H9 (cell line): Measurements from ENCODE around the gene SCCPDH. TPM values are rescaled to one million over a fixed set of nuclear protein-coding genes. Genes with fewer than 3 reads are reported as not detected.

Experiments used
- DNase-seq: peaks from one replicate; pipeline ENCODE4 v3.0.0-alpha.2; 2017
- H2AFZ ChIP-seq: one replicate; pipeline ENCODE4 v1.6.1; 2013; ENCODE audit warnings: mild to moderate bottlenecking, low read length, control low read depth, moderate library complexity
- H2AK5ac ChIP-seq: 2 replicates; pipeline ENCODE4 v1.6.1; 2013; ENCODE audit warnings: low read length, control low read depth, mixed read lengths; ENCODE audit not compliant: insufficient read length
- H2BK120ac ChIP-seq: one replicate; pipeline ENCODE4 v1.6.1; 2013; ENCODE audit warnings: low read depth, mild to moderate bottlenecking, low read length, control low read depth, inconsistent platforms; ENCODE audit not compliant: poor library complexity, severe bottlenecking
- H2BK12ac ChIP-seq: 2 replicates; pipeline ENCODE4 v1.6.1; 2013; ENCODE audit warnings: low read length, control low read depth, mixed read lengths, low read depth; ENCODE audit not compliant: insufficient read length
- H2BK15ac ChIP-seq: 2 replicates; pipeline ENCODE4 v1.6.1; 2013; ENCODE audit warnings: low read depth, low read length, control low read depth
- H2BK20ac ChIP-seq: one replicate; pipeline ENCODE4 v1.6.1; 2013; ENCODE audit warnings: low read depth, mild to moderate bottlenecking, low read length, control low read depth, inconsistent platforms; ENCODE audit not compliant: poor library complexity, severe bottlenecking
- H2BK5ac ChIP-seq: 2 replicates; pipeline ENCODE4 v1.6.1; 2013; ENCODE audit warnings: low read length, control low read depth, mixed read lengths; ENCODE audit not compliant: insufficient read length
- H3K14ac ChIP-seq: 2 replicates; pipeline ENCODE4 v1.6.1; 2013; ENCODE audit warnings: low read length, control low read depth; ENCODE audit not compliant: insufficient read depth
- H3K18ac ChIP-seq: 2 replicates; pipeline ENCODE4 v1.6.1; 2013; ENCODE audit warnings: low read depth, mild to moderate bottlenecking, mixed read lengths, low read length, control low read depth; ENCODE audit not compliant: insufficient read length
- H3K23ac ChIP-seq: 2 replicates; pipeline ENCODE4 v1.6.1; 2013; ENCODE audit warnings: low read length, control low read depth, mixed read lengths, low read depth; ENCODE audit not compliant: insufficient read length
- H3K23me2 ChIP-seq: 2 replicates; pipeline ENCODE4 v1.6.1; 2013; ENCODE audit warnings: low read depth, mild to moderate bottlenecking, mixed read lengths, low read length, control low read depth; ENCODE audit not compliant: insufficient read length, poor library complexity, severe bottlenecking
- H3K27ac ChIP-seq: 2 replicates; pipeline ENCODE4 v1.5.1; 2013; ENCODE audit warnings: low read length, control low read depth, mixed read lengths, low read depth; ENCODE audit not compliant: insufficient read length
- H3K27me3 ChIP-seq: 2 replicates; pipeline ENCODE4 v1.6.1; 2013; ENCODE audit warnings: low read length, control low read depth, inconsistent platforms; ENCODE audit not compliant: insufficient read depth
- H3K4ac ChIP-seq: 2 replicates; pipeline ENCODE4 v1.6.1; 2013; ENCODE audit warnings: low read depth, mild to moderate bottlenecking, control low read depth, inconsistent platforms, low read length, moderate library complexity
- H3K4me1 ChIP-seq: 2 replicates; pipeline ENCODE4 v1.6.1; 2013; ENCODE audit warnings: low read length, control low read depth, inconsistent platforms; ENCODE audit not compliant: insufficient read depth
- H3K4me2 ChIP-seq: 2 replicates; pipeline ENCODE4 v1.6.1; 2013; ENCODE audit warnings: low read length, control low read depth, mixed read lengths; ENCODE audit not compliant: insufficient read length, insufficient read depth
- H3K56ac ChIP-seq: 2 replicates; pipeline ENCODE4 v1.6.1; 2013; ENCODE audit warnings: low read depth, mild to moderate bottlenecking, mixed read lengths, low read length, control low read depth; ENCODE audit not compliant: insufficient read length
- H3K79me1 ChIP-seq: 2 replicates; pipeline ENCODE4 v1.6.1; 2013; ENCODE audit warnings: low read depth, mild to moderate bottlenecking, moderate library complexity, low read length, control low read depth, inconsistent platforms; ENCODE audit not compliant: insufficient read depth, poor library complexity, severe bottlenecking
- H3K79me2 ChIP-seq: 2 replicates; pipeline ENCODE4 v1.6.1; 2013; ENCODE audit warnings: low read length, control low read depth, inconsistent platforms; ENCODE audit not compliant: insufficient read depth
- H3K9ac ChIP-seq: 2 replicates; pipeline ENCODE4 v1.6.1; 2013; ENCODE audit warnings: low read length, control low read depth, mixed read lengths; ENCODE audit not compliant: insufficient read length; ENCODE audit errors: extremely low read depth
- H3K9me3 ChIP-seq: one replicate; pipeline ENCODE4 v1.6.1; 2013; ENCODE audit warnings: low read depth, low read length, inconsistent platforms; ENCODE audit not compliant: control insufficient read depth
- H3T11ph ChIP-seq: one replicate; pipeline ENCODE4 v1.6.1; 2013; ENCODE audit warnings: mild to moderate bottlenecking, low read length, control low read depth, inconsistent platforms
- H4K20me1 ChIP-seq: one replicate; pipeline ENCODE4 v1.6.1; 2013; ENCODE audit not compliant: control insufficient read depth, insufficient read length, insufficient read depth
- H4K5ac ChIP-seq: 2 replicates; pipeline ENCODE4 v1.6.1; 2013; ENCODE audit warnings: low read depth, mild to moderate bottlenecking, mixed read lengths, low read length, control low read depth; ENCODE audit not compliant: insufficient read length
- H4K8ac ChIP-seq: replicated peaks from 2 replicates; pipeline ENCODE4 v1.6.1; 2013; ENCODE audit warnings: low read length, control low read depth, mixed read lengths, low read depth; ENCODE audit not compliant: insufficient read length
- H4K91ac ChIP-seq: 2 replicates; pipeline ENCODE4 v1.6.1; 2013; ENCODE audit warnings: low read depth, mild to moderate bottlenecking, moderate library complexity, mixed read lengths, low read length, control low read depth; ENCODE audit not compliant: insufficient read length
- H3K27ac Mint-ChIP-seq, 3 experiments: 2 replicates in 2 of 3; 3 replicates in 1 of 3; pipeline ENCODE4 v1.8.0; 2020 to 2021; ENCODE audit warnings: mixed read lengths in 3 of 3, mild to moderate bottlenecking in 1 of 3, moderate library complexity in 1 of 3
- H3K27me3 Mint-ChIP-seq: 2 replicates; pipeline ENCODE4 v1.8.0; 2021; ENCODE audit warnings: low read depth, mild to moderate bottlenecking, moderate library complexity, mixed read lengths
- H3K36me3 Mint-ChIP-seq, 3 experiments: 2 replicates in 2 of 3; 3 replicates in 1 of 3; pipeline ENCODE4 v1.8.0; 2020 to 2021; ENCODE audit warnings: low read depth in 3 of 3, mixed read lengths in 3 of 3; ENCODE audit not compliant: insufficient read depth in 1 of 3
- H3K4me1 Mint-ChIP-seq, 2 experiments: 2 replicates each; pipeline ENCODE4 v1.8.0; 2020; ENCODE audit warnings: mixed read lengths in 2 of 2
- H3K4me3 Mint-ChIP-seq, 2 experiments: 2 replicates in 1 of 2; 3 replicates in 1 of 2; pipeline ENCODE4 v1.8.0; 2020 to 2021; ENCODE audit warnings: mild to moderate bottlenecking in 2 of 2, mixed read lengths in 2 of 2, moderate library complexity in 1 of 2
- H3K9me3 Mint-ChIP-seq, 2 experiments: 2 replicates in 1 of 2; 3 replicates in 1 of 2; pipeline ENCODE4 v1.8.0; 2020; ENCODE audit warnings: mild to moderate bottlenecking in 2 of 2, mixed read lengths in 2 of 2, moderate library complexity in 1 of 2
- WGBS: extraction: QIAGEN DNeasy Blood & Tissue Kit; methylation state at CpG from one replicate; pipeline ENCODE4 v1.1.7; 2013; ENCODE audit warnings: missing lambda C conversion rate, low lambda C conversion rate, mixed read lengths; ENCODE audit not compliant: insufficient read length; ENCODE audit errors: extremely low coverage; 5-methylcytosine and 5-hydroxymethylcytosine counted together
- total RNA-seq: library from RNA; stranded (reverse); gene quantifications from 2 replicates; pipeline ENCODE4 v1.2.1, GENCODE V29; 2021
- TF ChIP-seq, protein P1 (sequence below): fragments of 200-600 bp; sonication (generic); conservative IDR thresholded peaks from 3 replicates; pipeline ENCODE4 v1.8.0; 2021; ENCODE audit warnings: antibody characterized with exemption, mild to moderate bottlenecking

SCCPDH gene
- total RNA-seq, 1 experiment from 2014 or later: 20.7 TPM

DNA sequence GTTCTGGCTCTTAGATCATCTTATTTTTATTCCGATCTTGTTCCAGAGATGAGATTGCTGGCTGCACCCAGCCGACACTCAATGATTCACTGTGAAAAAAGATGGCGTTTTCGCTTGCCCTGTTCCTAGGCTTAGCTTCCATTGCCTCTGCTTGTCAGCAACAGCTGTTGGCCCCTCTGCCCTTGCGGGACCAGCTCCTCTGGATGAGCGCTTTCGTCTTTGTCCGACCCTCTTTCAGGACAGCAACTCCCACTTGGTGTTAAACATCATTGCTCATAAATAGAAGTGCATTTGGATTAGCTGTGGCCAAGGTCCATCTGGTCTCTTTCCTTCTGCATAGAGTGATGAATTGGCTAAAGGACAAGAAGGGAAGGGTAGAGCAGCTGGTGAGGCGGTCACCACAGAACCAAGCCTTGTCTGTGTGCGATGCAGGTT, 43.5 kb upstream of the SCCPDH start:
- no peaks in the 10 kb centered on the region for H3K9me3 ChIP-seq
- no peak overlapping the region for H2BK12ac ChIP-seq
- Mint-ChIP-seq H3K4me1 (no peaks in the 10 kb centered on the region), H3K4me3 (no peak overlapping the region), H3K9me3 (no peaks in the 10 kb centered on the region), H3K36me3 (no peaks in the 10 kb centered on the region), H3K27me3 (peaks cover 1% of the 10 kb centered on the region; the same call in 1 of the 2 replicates), H3K27ac (no peak overlapping the region)
- H3K4me1 ChIP-seq: no peaks in the 10 kb centered on the region
- no peak overlapping the region for H4K5ac ChIP-seq
- no peak overlapping the region for H3T11ph ChIP-seq
- WGBS: no CpG with 5 or more reads among the region's 10 CpGs
- no peak overlapping the region for H2BK15ac ChIP-seq
- no peak overlapping the region for H3K56ac ChIP-seq
- no peaks in the 10 kb centered on the region for H4K20me1 ChIP-seq
- DNase-seq: no peak
- no peaks in the 10 kb centered on the region for H3K79me2 ChIP-seq
- H2BK5ac ChIP-seq: no peak overlapping the region
- H3K23ac ChIP-seq: no peak overlapping the region
- H3K79me1 ChIP-seq: no peaks in the 10 kb centered on the region
- no peak overlapping the region for H3K4me2 ChIP-seq
- no peak overlapping the region for H3K14ac ChIP-seq
- no peaks in the 10 kb centered on the region for H3K23me2 ChIP-seq
- H2BK20ac ChIP-seq: no peak overlapping the region
- H3K18ac ChIP-seq: no peak overlapping the region
- H3K4ac ChIP-seq: no peak overlapping the region
- H3K27me3 ChIP-seq: no peaks in the 10 kb centered on the region
- no peak overlapping the region for H2AK5ac ChIP-seq
- H4K8ac ChIP-seq: no peak overlapping the region
- no peak overlapping the region for H3K27ac ChIP-seq
- H3K9ac ChIP-seq: no peak overlapping the region
- H4K91ac ChIP-seq: no peak overlapping the region
- no peak overlapping the region for H2AFZ ChIP-seq
- TF ChIP-seq, protein P1, sequence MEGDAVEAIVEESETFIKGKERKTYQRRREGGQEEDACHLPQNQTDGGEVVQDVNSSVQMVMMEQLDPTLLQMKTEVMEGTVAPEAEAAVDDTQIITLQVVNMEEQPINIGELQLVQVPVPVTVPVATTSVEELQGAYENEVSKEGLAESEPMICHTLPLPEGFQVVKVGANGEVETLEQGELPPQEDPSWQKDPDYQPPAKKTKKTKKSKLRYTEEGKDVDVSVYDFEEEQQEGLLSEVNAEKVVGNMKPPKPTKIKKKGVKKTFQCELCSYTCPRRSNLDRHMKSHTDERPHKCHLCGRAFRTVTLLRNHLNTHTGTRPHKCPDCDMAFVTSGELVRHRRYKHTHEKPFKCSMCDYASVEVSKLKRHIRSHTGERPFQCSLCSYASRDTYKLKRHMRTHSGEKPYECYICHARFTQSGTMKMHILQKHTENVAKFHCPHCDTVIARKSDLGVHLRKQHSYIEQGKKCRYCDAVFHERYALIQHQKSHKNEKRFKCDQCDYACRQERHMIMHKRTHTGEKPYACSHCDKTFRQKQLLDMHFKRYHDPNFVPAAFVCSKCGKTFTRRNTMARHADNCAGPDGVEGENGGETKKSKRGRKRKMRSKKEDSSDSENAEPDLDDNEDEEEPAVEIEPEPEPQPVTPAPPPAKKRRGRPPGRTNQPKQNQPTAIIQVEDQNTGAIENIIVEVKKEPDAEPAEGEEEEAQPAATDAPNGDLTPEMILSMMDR: no peak
- no peak overlapping the region for H2BK120ac ChIP-seq
